ENCODE data around the gene PSMB7.

Gene PSMB7

GRCh38 chr9:124377551-124378406, 37.5 kb downstream of the PSMB7 start:
- DNase-seq, result no peak

- no peak for DNase-seq
Measured at GRCh38 chr9:124376329-124376728, 38.9 kb downstream of the PSMB7 start.

- DNase-seq, result no peak
Measured at GRCh38 chr9:124375726-124376125, 39.5 kb downstream of the PSMB7 start.

- no peak for DNase-seq
Measured at GRCh38 chr9:124373851-124374250, 41.4 kb downstream of the PSMB7 start.

GRCh38 chr9:124373386-124373785, 41.9 kb downstream of the PSMB7 start:
- no peak for DNase-seq

GRCh38 chr9:124372038-124372437, 43.2 kb downstream of the PSMB7 start:
- DNase-seq, result no peak

- no peak for DNase-seq
Measured at GRCh38 chr9:124370896-124371582, 44.2 kb downstream of the PSMB7 start.

- no peak for DNase-seq
Measured at GRCh38 chr9:124369231-124369797, 45.9 kb downstream of the PSMB7 start.

- no peak for DNase-seq
Measured at GRCh38 chr9:124368692-124369091, 46.5 kb downstream of the PSMB7 start.

GRCh38 chr9:124366476-124367220, 48.6 kb downstream of the PSMB7 start:
- no peak for DNase-seq

- DNase-seq, result no peak
Measured at GRCh38 chr9:124365036-124365435, 50.2 kb downstream of the PSMB7 start.

- no peak for DNase-seq
Measured at GRCh38 chr9:124364141-124364540, 51.1 kb downstream of the PSMB7 start.

GRCh38 chr9:124363326-124364096, 51.7 kb downstream of the PSMB7 start:
- no peak for DNase-seq

GRCh38 chr9:124361128-124361527, 54.1 kb downstream of the PSMB7 start:
- no peak for DNase-seq

- no peak for DNase-seq
Measured at GRCh38 chr9:124359855-124360678, 55.2 kb downstream of the PSMB7 start.

- DNase-seq, result no peak
Measured at GRCh38 chr9:124359426-124359825, 55.8 kb downstream of the PSMB7 start.

- no peak for DNase-seq
Measured at GRCh38 chr9:124358631-124359030, 56.6 kb downstream of the PSMB7 start.

GRCh38 chr9:124357721-124358361, 57.4 kb downstream of the PSMB7 start:
- no peak for DNase-seq

- no peak for DNase-seq
Measured at GRCh38 chr9:124356745-124357390, 58.4 kb downstream of the PSMB7 start.
